ENCODE data around the gene KRTAP13-1. TPM values are rescaled to one million over a fixed set of nuclear protein-coding genes. Genes with fewer than 3 reads are reported as not detected.

KRTAP13-1 gene
- total RNA-seq, 1 experiment from 2014 or later = not detected

GRCh38 chr21:30434033-30434631 lies 38.3 kb downstream of the KRTAP13-1 start:
- Histone ChIP-seq H3K27me3 (ENCODE audit: control insufficient read depth, insufficient read depth, low read length) (no peaks in the 10 kb centered on the region), H3K4me3 (ENCODE audit: insufficient read depth, low read depth, low read length) (no peak overlapping the region), H3K36me3 (replicated peaks; ENCODE audit: control insufficient read depth, insufficient read depth, low read length) (no peaks in the 10 kb centered on the region)
- peak; percentile 47 for DNase-seq

GRCh38 chr21:30437010-30437565 lies 41.3 kb downstream of the KRTAP13-1 start:
- H3K4me3 ChIP-seq (ENCODE audit: insufficient read depth, low read depth, low read length) = no peak overlapping the region
- no peak for DNase-seq
- no peaks in the 10 kb centered on the region for H3K36me3 ChIP-seq (replicated peaks; ENCODE audit: control insufficient read depth, insufficient read depth, low read length)
- H3K27me3 ChIP-seq (ENCODE audit: control insufficient read depth, insufficient read depth, low read length) = no peaks in the 10 kb centered on the region

- H3K27me3 ChIP-seq (ENCODE audit: control insufficient read depth, insufficient read depth, low read length) = no peaks in the 10 kb centered on the region
- no peak within 1 kb of the TSS for H3K4me3 ChIP-seq (ENCODE audit: insufficient read depth, low read depth, low read length)
- DNase-seq = no peak
- no peaks in the 10 kb centered on the region for H3K36me3 ChIP-seq (replicated peaks; ENCODE audit: control insufficient read depth, insufficient read depth, low read length)
Measured at GRCh38 chr21:30439975-30440374, 44.1 kb downstream of the KRTAP13-1 start, which contains the start of gene KRTAP15-1. TSS of gene KRTAP15-1 (plus strand) at chr21:30440275. CDS start at chr21:30440328, 53 bp downstream.

GRCh38 chr21:30443226-30443625 lies 47.4 kb downstream of the KRTAP13-1 start:
- H3K4me3 ChIP-seq (ENCODE audit: insufficient read depth, low read depth, low read length) = no peak overlapping the region
- no peaks in the 10 kb centered on the region for H3K27me3 ChIP-seq (ENCODE audit: control insufficient read depth, insufficient read depth, low read length)
- no peaks in the 10 kb centered on the region for H3K36me3 ChIP-seq (replicated peaks; ENCODE audit: control insufficient read depth, insufficient read depth, low read length)
- no peak for DNase-seq

- Histone ChIP-seq H3K4me3 (ENCODE audit: insufficient read depth, low read depth, low read length) (no peak overlapping the region), H3K36me3 (replicated peaks; ENCODE audit: control insufficient read depth, insufficient read depth, low read length) (no peaks in the 10 kb centered on the region), H3K27me3 (ENCODE audit: control insufficient read depth, insufficient read depth, low read length) (no peaks in the 10 kb centered on the region)
- peak; percentile 17 for DNase-seq
Measured at GRCh38 chr21:30444204-30444603, 48.4 kb downstream of the KRTAP13-1 start.

Other genes starting within 250 kb of the KRTAP13-1 start
- gene CLDN17, start 229.2 kb upstream of the KRTAP13-1 start, total RNA-seq (2014; rRNA removed; shearing (Covaris generic)) = not detected in 2 replicates
- not detected in 2 replicates for gene CLDN8, start 179.9 kb upstream of the KRTAP13-1 start, total RNA-seq (2014; rRNA removed; shearing (Covaris generic))
- not detected in 2 replicates for gene KRTAP24-1, start 113.1 kb upstream of the KRTAP13-1 start, total RNA-seq (2014; rRNA removed; shearing (Covaris generic))
- gene KRTAP25-1, start 106.5 kb upstream of the KRTAP13-1 start, total RNA-seq (2014; rRNA removed; shearing (Covaris generic)) = not detected in 2 replicates
- gene KRTAP26-1, start 75.7 kb upstream of the KRTAP13-1 start, total RNA-seq (2014; rRNA removed; shearing (Covaris generic)) = not detected in 2 replicates
- not detected in 2 replicates for gene KRTAP27-1, start 58.3 kb upstream of the KRTAP13-1 start, total RNA-seq (2014; rRNA removed; shearing (Covaris generic))
- gene KRTAP23-1, start 47.4 kb upstream of the KRTAP13-1 start, total RNA-seq (2014; rRNA removed; shearing (Covaris generic)) = not detected in 2 replicates
- not detected in 2 replicates for gene KRTAP13-2, start 23.8 kb upstream of the KRTAP13-1 start, total RNA-seq (2014; rRNA removed; shearing (Covaris generic))
- gene KRTAP13-3, start 29.9 kb downstream of the KRTAP13-1 start, total RNA-seq (2014; rRNA removed; shearing (Covaris generic)) = not detected in 2 replicates
- not detected in 2 replicates for gene KRTAP13-4, start 34.2 kb downstream of the KRTAP13-1 start, total RNA-seq (2014; rRNA removed; shearing (Covaris generic))
- gene KRTAP15-1, start 44.2 kb downstream of the KRTAP13-1 start, total RNA-seq (2014; rRNA removed; shearing (Covaris generic)) = not detected in 2 replicates
- gene KRTAP19-1, start 84.3 kb downstream of the KRTAP13-1 start, total RNA-seq (2014; rRNA removed; shearing (Covaris generic)) = not detected in 2 replicates
- gene KRTAP19-2, start 91.4 kb downstream of the KRTAP13-1 start, total RNA-seq (2014; rRNA removed; shearing (Covaris generic)) = not detected in 2 replicates
- gene KRTAP19-3, start 96.0 kb downstream of the KRTAP13-1 start, total RNA-seq (2014; rRNA removed; shearing (Covaris generic)) = not detected in 2 replicates
- gene KRTAP19-4, start 101.1 kb downstream of the KRTAP13-1 start, total RNA-seq (2014; rRNA removed; shearing (Covaris generic)) = not detected in 2 replicates
- gene KRTAP19-5, start 106.1 kb downstream of the KRTAP13-1 start, total RNA-seq (2014; rRNA removed; shearing (Covaris generic)) = not detected in 2 replicates
- gene KRTAP19-6, start 145.8 kb downstream of the KRTAP13-1 start, total RNA-seq (2014; rRNA removed; shearing (Covaris generic)) = not detected in 2 replicates
- gene KRTAP19-7, start 165.3 kb downstream of the KRTAP13-1 start, total RNA-seq (2014; rRNA removed; shearing (Covaris generic)) = not detected in 2 replicates
- not detected in 2 replicates for gene KRTAP22-2, start 194.4 kb downstream of the KRTAP13-1 start, total RNA-seq (2014; rRNA removed; shearing (Covaris generic))
- not detected in 2 replicates for gene KRTAP6-3, start 196.4 kb downstream of the KRTAP13-1 start, total RNA-seq (2014; rRNA removed; shearing (Covaris generic))
- not detected in 2 replicates for gene KRTAP6-2, start 202.9 kb downstream of the KRTAP13-1 start, total RNA-seq (2014; rRNA removed; shearing (Covaris generic))
- not detected in 2 replicates for gene KRTAP22-1, start 205.1 kb downstream of the KRTAP13-1 start, total RNA-seq (2014; rRNA removed; shearing (Covaris generic))
- gene KRTAP6-1, start 217.9 kb downstream of the KRTAP13-1 start, total RNA-seq (2014; rRNA removed; shearing (Covaris generic)) = not detected in 2 replicates
- gene KRTAP20-1, start 220.4 kb downstream of the KRTAP13-1 start, total RNA-seq (2014; rRNA removed; shearing (Covaris generic)) = not detected in 2 replicates
- gene KRTAP20-4, start 224.6 kb downstream of the KRTAP13-1 start, total RNA-seq (2014; rRNA removed; shearing (Covaris generic)) = not detected in 2 replicates
- not detected in 2 replicates for gene KRTAP20-2, start 239.2 kb downstream of the KRTAP13-1 start, total RNA-seq (2014; rRNA removed; shearing (Covaris generic))
- gene KRTAP20-3, start 246.8 kb downstream of the KRTAP13-1 start, total RNA-seq (2014; rRNA removed; shearing (Covaris generic)) = not detected in 2 replicates